Fibroblast of peridontal ligament (primary cell): ENCODE measurements around the gene PDE6A.

Source experiments
- DNase-seq: peaks from one replicate; pipeline ENCODE4 v3.0.0-alpha.2; 2010; ENCODE audit errors: extremely low read depth

The PDE6A gene

GRCh38 chr5:149836451-149837139, 108.0 kb downstream of the PDE6A start:
- no peak for DNase-seq

GRCh38 chr5:149834246-149834855, 110.2 kb downstream of the PDE6A start:
- peak; percentile 94 for DNase-seq

- DNase-seq: no peak
Observed at GRCh38 chr5:149833116-149833827, 111.3 kb downstream of the PDE6A start.

GRCh38 chr5:149832636-149833035, 112.0 kb downstream of the PDE6A start:
- no peak for DNase-seq

GRCh38 chr5:149831492-149831891, 113.1 kb downstream of the PDE6A start:
- no peak for DNase-seq

- no peak for DNase-seq
Observed at GRCh38 chr5:149830579-149830978, 114.0 kb downstream of the PDE6A start.

GRCh38 chr5:149829954-149830353, 114.6 kb downstream of the PDE6A start:
- no peak for DNase-seq

GRCh38 chr5:149828161-149829011, 116.2 kb downstream of the PDE6A start:
- peak; percentile 94 for DNase-seq

- no peak for DNase-seq
Observed at GRCh38 chr5:149827546-149827945, 117.0 kb downstream of the PDE6A start.

- DNase-seq: no peak
Observed at GRCh38 chr5:149827086-149827485, 117.5 kb downstream of the PDE6A start.

GRCh38 chr5:149826574-149826973, 118.0 kb downstream of the PDE6A start:
- no peak for DNase-seq

GRCh38 chr5:149824846-149825245, 119.7 kb downstream of the PDE6A start:
- no peak for DNase-seq

GRCh38 chr5:149824120-149824519, 120.5 kb downstream of the PDE6A start:
- DNase-seq: no peak

GRCh38 chr5:149823375-149823774, 121.2 kb downstream of the PDE6A start:
- DNase-seq: no peak

GRCh38 chr5:149822301-149822700, 122.3 kb downstream of the PDE6A start:
- no peak for DNase-seq

- no peak for DNase-seq
Observed at GRCh38 chr5:149820536-149821510, 123.8 kb downstream of the PDE6A start.

GRCh38 chr5:149820012-149820411, 124.6 kb downstream of the PDE6A start:
- no peak for DNase-seq

GRCh38 chr5:149818116-149818515, 126.5 kb downstream of the PDE6A start:
- DNase-seq: no peak

- no peak for DNase-seq
Observed at GRCh38 chr5:149817539-149818060, 127.0 kb downstream of the PDE6A start.

- DNase-seq: no peak
Observed at GRCh38 chr5:149816661-149817060, 127.9 kb downstream of the PDE6A start.

GRCh38 chr5:149811453-149811852, 133.1 kb downstream of the PDE6A start:
- DNase-seq: no peak
